ENCODE results near the gene MSH5.
"Not testable (repeated sequence)": the region's sequence is repeated elsewhere in the genome, so short reads cannot be mapped to it uniquely, and the experiment has no call there.

Gene MSH5

GRCh38 chr6:31739639-31740396, at the start of gene MSH5:
Gene MSH5, plus strand, starts transcription at chr6:31740005. Its CDS starts 462 bp downstream, at chr6:31740467.
- peak; percentile 91 for DNase-seq

DNA sequence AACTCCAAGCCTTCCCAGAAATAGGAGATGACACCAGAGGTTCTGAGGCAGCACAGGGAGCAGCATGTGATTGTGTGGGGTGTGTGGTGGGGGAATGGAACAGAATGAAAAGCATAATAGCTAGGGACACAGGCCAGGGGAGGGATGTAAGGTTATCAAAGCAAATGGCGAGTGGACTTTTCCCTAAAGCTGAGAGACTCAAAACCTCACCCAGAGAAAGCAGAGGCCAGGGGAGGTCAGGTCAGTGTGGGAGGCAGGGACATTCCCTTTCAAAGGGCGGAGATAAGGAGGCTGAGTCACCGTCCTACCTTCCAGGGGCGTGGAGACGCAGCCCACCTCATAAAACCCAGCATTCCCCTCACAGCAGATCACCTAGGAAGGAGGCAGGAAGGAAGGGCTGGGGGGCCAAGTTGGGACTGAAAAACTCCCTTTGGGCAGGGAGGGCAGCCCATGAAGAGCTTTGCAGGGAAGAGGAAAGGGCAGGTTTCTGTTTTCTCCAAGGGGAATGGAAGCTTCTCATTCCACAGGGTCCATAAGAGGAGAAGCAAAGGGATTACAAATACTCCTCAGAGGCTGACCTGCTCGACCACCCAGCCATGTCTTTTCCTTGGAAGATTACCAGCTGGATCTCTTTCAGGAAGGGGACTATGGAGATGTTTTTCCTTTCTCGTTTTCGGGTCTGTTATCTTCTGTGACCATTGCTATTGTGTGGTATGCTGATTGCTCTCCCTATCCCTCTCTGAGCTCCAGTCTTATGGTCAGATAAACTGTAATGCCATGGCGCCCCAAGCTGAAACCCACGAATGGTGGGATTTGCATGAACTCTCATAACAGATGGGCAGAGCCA, 49.4 kb upstream of the MSH5 start:
- DNase-seq: no peak

GRCh38 chr6:31691078-31691463, 48.7 kb upstream of the MSH5 start:
- no peak for DNase-seq

DNA sequence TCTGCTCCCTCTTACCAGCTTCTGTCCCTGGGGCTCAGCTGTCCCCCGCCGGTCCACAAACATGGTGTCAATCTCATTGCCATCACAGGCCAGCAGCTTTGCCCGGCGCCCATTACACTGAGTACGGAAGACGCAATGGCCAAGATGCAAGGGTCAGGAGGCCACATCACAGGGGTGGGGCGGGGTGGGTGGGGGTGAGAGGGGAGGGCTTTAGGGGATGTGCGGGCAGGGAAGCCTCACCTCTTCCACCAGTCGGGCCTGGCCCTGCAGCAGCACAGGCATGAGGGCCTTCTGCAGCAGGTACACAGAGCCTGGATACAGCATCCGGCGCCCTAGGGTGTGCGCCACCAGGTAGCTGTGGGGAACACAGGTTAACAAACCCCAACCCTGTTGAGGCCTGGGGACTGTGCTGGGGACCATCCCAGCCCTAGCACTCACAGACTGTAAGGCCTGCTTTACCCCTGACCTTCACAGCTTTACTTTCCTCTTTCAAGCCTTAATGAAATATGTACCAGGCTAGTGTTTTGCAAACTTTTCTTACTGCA, 48.2 kb upstream of the MSH5 start:
- no peak for DNase-seq

DNA sequence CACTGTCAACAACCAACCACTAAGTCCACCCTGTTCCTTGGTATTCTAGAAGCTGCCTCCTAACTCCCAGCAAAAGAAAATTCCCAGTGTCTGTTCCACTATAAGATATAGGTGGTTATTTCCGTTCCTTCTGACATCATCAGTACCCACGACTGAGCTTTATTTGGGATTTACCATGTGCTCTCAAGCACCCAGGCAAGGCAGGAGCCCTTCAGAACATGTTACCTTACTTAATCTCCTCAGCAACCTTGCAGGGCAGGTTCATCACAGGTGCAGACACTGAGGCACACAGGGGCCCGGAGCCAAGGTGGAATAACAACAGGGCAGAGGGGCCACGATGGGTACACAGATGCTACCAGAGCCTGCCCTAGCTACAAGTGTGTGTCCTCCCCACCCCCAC, 47.5 kb upstream of the MSH5 start:
- DNase-seq: no peak

DNA sequence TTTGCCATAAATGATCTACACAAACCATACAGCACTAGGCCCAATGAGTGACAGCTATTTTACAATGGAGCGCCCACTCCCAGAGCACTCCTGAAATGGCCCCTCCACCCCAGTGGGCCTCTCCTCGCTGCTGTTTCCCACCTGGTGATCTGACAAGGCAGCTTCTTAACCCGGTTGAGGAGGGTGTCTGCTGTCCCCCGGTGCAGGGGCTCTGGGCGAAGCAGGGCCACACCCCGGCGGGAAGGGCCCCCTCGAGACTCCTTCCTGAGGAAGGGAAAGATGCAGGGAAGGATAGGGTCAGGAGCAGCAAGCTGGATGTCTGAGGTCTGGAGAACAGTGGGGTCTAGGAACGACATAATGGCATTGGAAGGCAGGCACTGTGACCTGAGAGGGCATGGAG, 46.9 kb upstream of the MSH5 start:
- no peak for DNase-seq

GRCh38 chr6:31693535-31693934, 46.3 kb upstream of the MSH5 start:
- no peak for DNase-seq

- no peak for DNase-seq
Measured at GRCh38 chr6:31697555-31697954, 42.2 kb upstream of the MSH5 start.

DNA sequence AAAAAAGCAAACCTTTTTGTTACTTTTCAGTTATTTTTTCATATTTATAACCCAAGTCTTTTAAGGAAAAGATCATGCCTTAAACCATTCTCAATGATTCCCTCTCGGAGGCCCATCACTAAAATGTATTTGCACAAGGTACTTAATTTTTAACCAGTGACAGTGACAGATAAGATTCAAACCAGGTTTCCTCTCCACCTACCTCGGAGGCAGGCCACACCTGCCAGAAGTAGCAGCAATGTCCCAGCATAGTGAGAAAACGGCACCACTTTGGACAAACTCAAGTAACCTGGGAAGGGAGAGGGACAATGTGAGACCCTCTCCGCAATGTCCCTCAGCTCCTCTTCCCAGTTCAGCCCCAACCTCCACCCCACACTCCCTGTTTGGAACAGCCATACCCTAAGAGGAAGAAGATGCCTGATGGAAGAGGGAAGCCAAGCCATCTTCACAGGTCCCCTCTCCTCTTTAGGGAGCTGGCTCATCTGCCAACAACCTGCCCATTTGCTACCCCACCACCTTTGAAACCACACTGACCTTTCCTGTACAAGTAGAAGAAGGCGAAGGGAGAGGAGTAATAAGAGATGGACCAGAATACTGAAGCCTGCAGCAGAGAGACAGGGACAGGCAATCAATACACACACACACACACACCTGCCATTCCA, 38.9 kb upstream of the MSH5 start:
- no peak for DNase-seq

DNA sequence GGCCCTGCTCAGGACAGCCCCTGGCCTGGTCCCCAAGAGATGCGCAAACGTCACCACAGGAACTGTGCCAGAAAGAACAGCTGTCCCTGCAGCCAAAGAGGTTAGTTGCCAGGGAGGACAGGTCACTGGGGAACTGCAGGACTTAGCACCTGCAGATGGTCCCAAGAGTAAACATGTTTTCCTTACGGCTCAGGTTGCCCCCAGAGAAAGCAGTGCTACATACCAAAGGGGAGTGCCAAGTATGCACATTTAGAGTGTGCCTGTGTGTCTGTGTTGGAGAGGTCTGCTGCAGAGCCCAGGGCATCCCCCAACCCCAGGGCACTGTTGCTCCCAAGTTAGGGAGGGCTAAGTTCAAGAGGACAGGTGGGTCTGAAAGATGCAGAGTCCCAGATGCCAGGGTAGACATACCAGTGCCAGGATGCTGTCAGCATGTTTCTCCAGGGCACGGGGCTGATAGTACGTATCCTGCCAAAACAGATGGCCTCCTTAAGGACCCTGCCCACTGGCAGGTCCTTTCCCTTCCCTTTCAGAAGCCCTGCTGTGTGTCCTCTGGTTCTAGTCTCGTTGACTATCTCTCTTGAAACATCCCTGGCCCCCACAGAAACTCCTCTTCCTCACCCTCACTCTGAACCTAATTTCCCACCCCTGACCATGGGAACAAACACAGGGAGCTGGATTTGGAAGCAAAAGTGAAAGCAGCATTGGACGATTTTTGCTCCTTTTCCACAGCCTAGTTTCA, 38.0 kb upstream of the MSH5 start:
- DNase-seq: no peak

GRCh38 chr6:31702405-31702818, 37.4 kb upstream of the MSH5 start:
- DNase-seq: no peak

DNA sequence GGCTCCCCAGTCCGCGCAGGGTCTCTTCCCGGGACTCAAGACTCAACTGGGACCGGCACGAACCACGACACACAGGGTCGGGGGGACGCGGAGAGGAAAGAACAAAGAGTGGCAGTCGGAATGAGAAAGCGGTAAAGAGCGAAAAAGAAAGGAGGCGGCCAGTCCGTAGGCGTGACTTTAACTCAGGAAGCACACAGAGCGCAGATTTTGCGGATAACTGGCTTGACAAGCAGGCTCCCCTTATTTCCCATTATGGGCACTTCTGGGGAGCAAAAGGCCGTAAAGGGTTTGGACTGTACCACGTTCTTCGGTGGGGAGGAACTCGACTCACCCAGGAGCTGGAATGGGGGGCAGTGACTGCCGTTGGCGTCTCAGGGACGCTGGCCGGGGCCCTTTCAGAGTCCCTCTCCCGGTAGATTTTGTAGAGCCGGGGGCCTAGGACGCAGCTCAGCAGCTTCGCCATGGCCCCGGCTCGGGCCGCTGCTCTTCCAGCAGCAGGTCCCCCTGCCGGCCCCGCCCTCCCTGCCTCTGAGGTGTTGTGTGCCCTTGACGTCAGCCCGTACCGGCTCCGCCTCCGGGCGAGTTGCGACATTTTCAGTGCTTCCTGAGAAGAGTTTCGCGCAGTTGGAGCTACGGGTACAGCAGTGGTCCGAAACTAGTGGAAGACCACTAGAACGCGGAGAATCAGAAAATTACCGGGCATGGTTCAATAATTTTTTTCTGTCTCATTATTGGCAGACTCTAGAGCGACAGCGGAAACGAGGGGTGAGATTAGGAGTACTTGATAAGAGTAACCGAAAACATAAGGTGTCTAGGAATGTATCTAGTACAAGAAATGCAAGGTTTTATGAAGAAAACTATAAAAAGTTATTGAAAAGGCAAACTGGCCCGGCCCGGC, 36.7 kb upstream of the MSH5 start, which contains the start of gene ABHD16A:
ABHD16A (minus strand) TSS at position 506 of the 898 bp plus-strand sequence; CDS start at position 463, 43 bp downstream.
- DNase-seq: peak; percentile 95

GRCh38 chr6:31705931-31706330, 33.9 kb upstream of the MSH5 start:
- DNase-seq: no peak

- DNase-seq: no peak
Measured at GRCh38 chr6:31706599-31706998, 33.2 kb upstream of the MSH5 start, which contains the start of gene LY6G6F. Gene LY6G6F, plus strand, starts transcription at chr6:31706866. Its CDS starts 41 bp downstream, at chr6:31706907.

DNA sequence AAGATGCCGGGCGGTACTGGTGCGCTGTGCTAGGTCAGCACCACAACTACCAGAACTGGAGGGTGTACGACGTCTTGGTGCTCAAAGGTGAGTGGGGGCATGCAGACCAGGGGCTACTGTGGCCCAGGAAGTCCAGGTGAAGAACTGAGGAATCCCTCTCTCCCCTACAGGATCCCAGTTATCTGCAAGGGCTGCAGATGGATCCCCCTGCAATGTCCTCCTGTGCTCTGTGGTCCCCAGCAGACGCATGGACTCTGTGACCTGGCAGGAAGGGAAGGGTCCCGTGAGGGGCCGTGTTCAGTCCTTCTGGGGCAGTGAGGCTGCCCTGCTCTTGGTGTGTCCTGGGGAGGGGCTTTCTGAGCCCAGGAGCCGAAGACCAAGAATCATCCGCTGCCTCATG, 32.1 kb upstream of the MSH5 start:
- DNase-seq: no peak

- DNase-seq: no peak
Measured at GRCh38 chr6:31708224-31708623, 31.6 kb upstream of the MSH5 start.

GRCh38 chr6:31709157-31709556, 30.6 kb upstream of the MSH5 start:
- DNase-seq: not testable (repeated sequence)

DNA sequence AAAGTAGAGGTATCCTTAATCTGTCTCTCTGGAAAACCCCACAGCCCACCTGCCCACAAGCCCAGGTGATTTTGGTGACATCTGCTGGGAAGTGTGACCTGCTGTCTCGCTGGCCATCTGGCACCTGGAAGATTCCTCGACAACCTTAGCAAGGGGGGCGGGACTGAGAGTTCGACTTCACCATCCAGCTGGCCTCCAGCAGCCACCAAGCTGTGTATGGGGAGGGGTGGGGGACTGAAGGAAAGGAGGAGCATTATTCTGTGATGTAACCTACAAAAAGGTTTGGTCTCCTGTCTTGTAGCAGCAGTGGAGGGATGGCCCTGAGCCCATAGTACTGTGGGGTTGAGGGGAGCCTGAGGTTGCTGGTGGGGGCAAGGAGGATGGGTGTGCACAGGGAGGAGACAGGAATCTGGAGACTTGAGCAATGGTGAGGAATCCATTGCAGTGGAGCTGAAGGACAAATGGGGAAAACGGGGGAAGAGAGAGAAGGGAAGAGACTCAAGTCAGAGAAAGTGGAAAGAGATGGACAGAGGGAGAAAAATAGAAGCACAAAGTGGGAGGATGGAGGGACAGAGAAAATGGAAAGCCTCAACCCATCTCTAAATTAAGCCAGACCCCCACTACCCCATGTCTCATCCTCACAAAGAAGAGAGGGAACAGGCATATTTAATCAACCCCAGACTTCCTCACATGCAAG, 29.1 kb upstream of the MSH5 start:
- no peak for DNase-seq

- no peak for DNase-seq
Measured at GRCh38 chr6:31711233-31711632, 28.6 kb upstream of the MSH5 start.

GRCh38 chr6:31712296-31712695, 27.5 kb upstream of the MSH5 start:
- DNase-seq: peak; percentile 75

DNA sequence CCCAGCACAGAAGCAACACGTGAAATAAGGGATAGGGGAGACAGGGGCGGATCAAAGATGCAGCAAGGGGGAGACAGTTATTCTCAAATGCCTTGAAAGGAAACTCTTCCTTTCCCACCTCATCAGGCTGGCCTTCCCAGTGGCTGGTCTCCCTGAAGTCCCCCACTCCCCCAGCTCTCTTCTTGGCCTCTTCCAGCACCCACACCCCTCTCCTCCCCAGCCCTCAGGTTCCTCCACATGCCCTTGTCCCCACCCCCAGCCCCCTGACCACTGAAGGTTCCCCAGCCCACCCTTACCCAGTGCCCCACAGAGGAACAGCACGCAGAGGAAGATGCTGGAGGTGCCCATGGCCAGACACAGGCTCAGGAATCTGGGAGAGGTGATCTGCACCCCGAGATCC, 26.3 kb upstream of the MSH5 start:
- DNase-seq: no peak

Data from 8988T (cell line).